HEK293T (cell line): Measurements from ENCODE around the gene TAF1B.

Experiments
- CTCF ChIA-PET: fragments of 350-600 bp; formaldehyde crosslinking; extraction: SDS; loops from one replicate; lab custom pipeline; 2021; ENCODE audit warnings: antibody characterized with exemption, inconsistent platforms; lab: Yijun Ruan, JAX
- POLR2A ChIA-PET: fragments of 350-600 bp; formaldehyde crosslinking; extraction: SDS; loops from one replicate; lab custom pipeline; 2020; ENCODE audit warnings: antibody characterized with exemption, inconsistent platforms; lab: Yijun Ruan, JAX
- DNase-seq: peaks from one replicate; pipeline ENCODE4 v3.0.0; 2012; ENCODE audit warnings: mixed read lengths; ENCODE audit errors: extremely low spot score
- ARNT ChIP-seq: fragments of 450-650 bp; IDR thresholded peaks from 2 replicates; pipeline ENCODE4 v1.6.1; 2017; ENCODE audit warnings: mild to moderate bottlenecking
- BHLHE40 ChIP-seq: fragments of 450-650 bp; IDR thresholded peaks from 2 replicates; pipeline ENCODE4 v1.6.1; 2016; ENCODE audit warnings: mild to moderate bottlenecking, moderate library complexity, borderline replicate concordance
- CTBP1 ChIP-seq: fragments of 450-650 bp; IDR thresholded peaks from 2 replicates; pipeline ENCODE4 v1.6.1; 2016; ENCODE audit warnings: borderline replicate concordance
- ELF4 ChIP-seq: fragments of 450-650 bp; IDR thresholded peaks from 2 replicates; pipeline ENCODE4 v1.6.1; 2017; ENCODE audit warnings: antibody characterized with exemption
- FOXA1 ChIP-seq: fragments of 450-650 bp; IDR thresholded peaks from 2 replicates; pipeline ENCODE4 v1.6.1; 2016; ENCODE audit warnings: mild to moderate bottlenecking
- FOXK2 ChIP-seq: fragments of 450-650 bp; IDR thresholded peaks from 2 replicates; pipeline ENCODE4 v1.6.1; 2016; ENCODE audit warnings: mild to moderate bottlenecking
- FOXM1 ChIP-seq: fragments of 450-650 bp; IDR thresholded peaks from 2 replicates; pipeline ENCODE4 v1.6.1; 2017; ENCODE audit warnings: mild to moderate bottlenecking, borderline replicate concordance
- HDGF ChIP-seq: fragments of 450-650 bp; IDR thresholded peaks from 2 replicates; pipeline ENCODE4 v1.6.1; 2017; ENCODE audit warnings: antibody characterized with exemption, borderline replicate concordance
- L3MBTL2 ChIP-seq: fragments of 450-650 bp; conservative IDR thresholded peaks from 2 replicates; pipeline ENCODE4 v1.6.1; 2016; ENCODE audit warnings: mild to moderate bottlenecking
- LEF1 ChIP-seq: fragments of 450-650 bp; IDR thresholded peaks from 2 replicates; pipeline ENCODE4 v1.6.1; 2017; ENCODE audit warnings: mild to moderate bottlenecking, borderline replicate concordance
- NFRKB ChIP-seq: fragments of 450-650 bp; IDR thresholded peaks from 2 replicates; pipeline ENCODE4 v1.6.1; 2016; ENCODE audit warnings: mild to moderate bottlenecking, moderate library complexity
- PKNOX1 ChIP-seq: fragments of 450-650 bp; IDR thresholded peaks from 2 replicates; pipeline ENCODE4 v1.6.1; 2016
- SP1 ChIP-seq: fragments of 450-650 bp; IDR thresholded peaks from 2 replicates; pipeline ENCODE4 v1.6.1; 2017
- SUZ12 ChIP-seq: fragments of 450-650 bp; IDR thresholded peaks from 2 replicates; pipeline ENCODE4 v1.6.1; 2016; ENCODE audit warnings: mild to moderate bottlenecking
- TARDBP ChIP-seq: fragments of 450-650 bp; IDR thresholded peaks from 2 replicates; pipeline ENCODE4 v1.6.1; 2016
- ZNF384 ChIP-seq: fragments of 450-650 bp; IDR thresholded peaks from 2 replicates; pipeline ENCODE4 v1.6.1; 2016

Gene TAF1B

GRCh38 chr2:9797681-9798556, 45.4 kb upstream of the TAF1B start:
- POLR2A ChIA-PET = interaction anchor here (1.1 kb wide), 1 partner anchor 45 kb away, joined by 4 read pairs; the partner anchor contains the start of gene TAF1B
- no peak for DNase-seq
- TF ChIP-seq L3MBTL2 (no peak), CTBP1 (no peak), ARNT (no peak), FOXA1 (no peak), FOXK2 (no peak), NFRKB (no peak), ELF4 (no peak), FOXM1 (no peak), BHLHE40 (no peak), LEF1 (no peak), SP1 (no peak)
- CTCF ChIA-PET = interaction anchor here (0.6 to 2.0 kb wide), 3 partner anchors 13 to 611 kb away, joined by 4 to 7 read pairs (median 6); no protein-coding TSS in a partner anchor

GRCh38 chr2:9799011-9799596, 44.2 kb upstream of the TAF1B start:
- TF ChIP-seq FOXM1 = no peak
- no peak for TF ChIP-seq LEF1
- no peak for TF ChIP-seq PKNOX1
- TF ChIP-seq BHLHE40 = no peak
- no peak for TF ChIP-seq NFRKB
- no peak for TF ChIP-seq ZNF384
- TF ChIP-seq HDGF = no peak
- TF ChIP-seq SUZ12 = no peak
- no peak for TF ChIP-seq CTBP1
- no peak for TF ChIP-seq ARNT
- no peak for TF ChIP-seq FOXA1
- no peak for TF ChIP-seq TARDBP
- no peak for DNase-seq
- ChIA-PET POLR2A (interaction anchor here (0.9 kb wide), 1 partner anchor 44 kb away, joined by 3 read pairs; the partner anchor contains the start of gene TAF1B), CTCF (interaction anchor here (0.6 to 3.4 kb wide), 15 partner anchors 9 to 258 kb away, joined by 3 to 31 read pairs (median 4); partner anchors contain the start of gene TAF1B)

GRCh38 chr2:9799729-9800632, 43.3 kb upstream of the TAF1B start:
- CTCF ChIA-PET = interaction anchor here (0.6 to 3.4 kb wide), 12 partner anchors 10 to 257 kb away, joined by 3 to 31 read pairs (median 4); partner anchors contain the start of gene TAF1B
- POLR2A ChIA-PET = interaction anchor here (0.7 to 1.6 kb wide), 2 partner anchors 43 to 244 kb away, joined by 4 to 12 read pairs; partner anchors contain the start of genes KLF11 and TAF1B
- peak; percentile 91 for DNase-seq
- no peak for TF ChIP-seq BHLHE40
- TF ChIP-seq NFRKB = no peak
- TF ChIP-seq SP1 = no peak
- TF ChIP-seq L3MBTL2 = no peak
- no peak for TF ChIP-seq ELF4
- no peak for TF ChIP-seq FOXK2
- TF ChIP-seq ARNT = no peak
- TF ChIP-seq SUZ12 = no peak
- TF ChIP-seq FOXM1 = no peak
- TF ChIP-seq LEF1 = no peak
- no peak for TF ChIP-seq FOXA1
- TF ChIP-seq TARDBP = no peak
- TF ChIP-seq PKNOX1 = no peak
- TF ChIP-seq HDGF = no peak
- TF ChIP-seq CTBP1 = no peak
- no peak for TF ChIP-seq ZNF384

- CTCF ChIA-PET = interaction anchor here (1.5 to 3.4 kb wide), 3 partner anchors 11 to 184 kb away, joined by 3 to 31 read pairs (median 5); no protein-coding TSS in a partner anchor
- TF ChIP-seq FOXK2 (no peak), CTBP1 (no peak), FOXM1 (no peak), PKNOX1 (no peak), NFRKB (no peak), HDGF (no peak), ELF4 (no peak), L3MBTL2 (no peak)
- no peak for DNase-seq
- POLR2A ChIA-PET = interaction anchor here (0.7 to 1.6 kb wide), 3 partner anchors 8 to 243 kb away, joined by 4 to 12 read pairs (median 4); partner anchors contain the start of genes KLF11 and TAF1B
Measured at GRCh38 chr2:9800639-9800974, 42.7 kb upstream of the TAF1B start.
